ENCODE results near the gene ALS2CL. TPM values are rescaled to one million over a fixed set of nuclear protein-coding genes. Genes with fewer than 3 reads are reported as not detected.
A peak's percentile ranks its signal among the peaks of the same experiment; 100 is the strongest.

The ALS2CL gene
- total RNA-seq, 1 experiment from 2014 or later, result 11.2 TPM

- no peaks in the 10 kb centered on the region for H3K27me3 ChIP-seq (replicated peaks; ENCODE audit: control insufficient read depth, insufficient read depth, low read length)
- no peak overlapping the region for H3K4me3 ChIP-seq (ENCODE audit: low read depth, low read length)
- ChIA-PET CTCF (interaction anchor here (0.7 kb wide), 1 partner anchor 14 kb away, joined by 3 read pairs; no protein-coding TSS in a partner anchor), POLR2A (no interaction called here)
- peaks cover 8% of the 10 kb centered on the region for H3K9me3 ChIP-seq
- TF ChIP-seq CTCF (IDR thresholded peaks at IDR 0.05; ENCODE audit: insufficient read depth in 1 of 2, low read depth in 1 of 2, low read length in 1 of 2, severe bottlenecking in 1 of 2, unreplicated experiment in 1 of 2), result no peak
- no peak overlapping the region for H3K4me3 Mint-ChIP-seq (ENCODE audit: unreplicated experiment)
- H3K27me3 Mint-ChIP-seq (ENCODE audit: insufficient read depth, unreplicated experiment), result no peaks in the 10 kb centered on the region
- no peaks in the 10 kb centered on the region for H3K36me3 ChIP-seq (ENCODE audit: control insufficient read depth, insufficient read depth, low read length)
- H3K27ac Mint-ChIP-seq (ENCODE audit: unreplicated experiment), result no peak overlapping the region
- H3K4me1 Mint-ChIP-seq (ENCODE audit: low read depth, unreplicated experiment), result no peaks in the 10 kb centered on the region
- H3K9me3 Mint-ChIP-seq (ENCODE audit: unreplicated experiment), result peaks cover 11% of the 10 kb centered on the region
- no peaks in the 10 kb centered on the region for H3K36me3 Mint-ChIP-seq (ENCODE audit: insufficient read depth, unreplicated experiment)
- intact Hi-C loops (cut with micrococcal nuclease; ENCODE audit: unreplicated experiment), result no loop called here
- no TSS peak for BruUV-seq (replicated peaks)
- no peaks in the 10 kb centered on the region for H3K4me1 ChIP-seq
- DNase-seq, result no peak
Measured at GRCh38 chr3:46639221-46639620, 54.3 kb downstream of the ALS2CL start.

- 0 out of 2 replicates have a peak, but pooled peaks cover 6% of the 10 kb centered on the region for H3K4me1 ChIP-seq
- no TSS peak for BruUV-seq (replicated peaks)
- ChIA-PET CTCF (no interaction called here), POLR2A (no interaction called here)
- Mint-ChIP-seq H3K27me3 (ENCODE audit: insufficient read depth, unreplicated experiment) (no peaks in the 10 kb centered on the region), H3K4me3 (ENCODE audit: unreplicated experiment) (no peak overlapping the region), H3K27ac (ENCODE audit: unreplicated experiment) (no peak overlapping the region), H3K9me3 (ENCODE audit: unreplicated experiment) (no peaks in the 10 kb centered on the region), H3K4me1 (ENCODE audit: low read depth, unreplicated experiment) (no peaks in the 10 kb centered on the region), H3K36me3 (ENCODE audit: insufficient read depth, unreplicated experiment) (no peaks in the 10 kb centered on the region)
- no peaks in the 10 kb centered on the region for H3K27me3 ChIP-seq (replicated peaks; ENCODE audit: control insufficient read depth, insufficient read depth, low read length)
- DNase-seq, result no peak
- TF ChIP-seq CTCF (IDR thresholded peaks at IDR 0.05; ENCODE audit: insufficient read depth in 1 of 2, low read depth in 1 of 2, low read length in 1 of 2, severe bottlenecking in 1 of 2, unreplicated experiment in 1 of 2), result no peak
- H3K9me3 ChIP-seq, result no peaks in the 10 kb centered on the region; the same call in 1 of the 2 replicates
- H3K4me3 ChIP-seq (ENCODE audit: low read depth, low read length), result no peak overlapping the region
- intact Hi-C loops (cut with micrococcal nuclease; ENCODE audit: unreplicated experiment), result no loop called here
- H3K36me3 ChIP-seq (ENCODE audit: control insufficient read depth, insufficient read depth, low read length), result no peaks in the 10 kb centered on the region
Measured at GRCh38 chr3:46634856-46635255, 58.6 kb downstream of the ALS2CL start.

GRCh38 chr3:46632792-46633191, 60.7 kb downstream of the ALS2CL start:
- TF ChIP-seq CTCF (IDR thresholded peaks at IDR 0.05; ENCODE audit: insufficient read depth in 1 of 2, low read depth in 1 of 2, low read length in 1 of 2, severe bottlenecking in 1 of 2, unreplicated experiment in 1 of 2), result no peak
- ChIA-PET CTCF (no interaction called here), POLR2A (interaction anchor here (0.5 to 0.8 kb wide), 2 partner anchors 75 to 791 kb away, joined by 3 read pairs; no protein-coding TSS in a partner anchor)
- Mint-ChIP-seq H3K27me3 (ENCODE audit: insufficient read depth, unreplicated experiment) (no peaks in the 10 kb centered on the region), H3K36me3 (ENCODE audit: insufficient read depth, unreplicated experiment) (no peaks in the 10 kb centered on the region), H3K27ac (ENCODE audit: unreplicated experiment) (no peak overlapping the region), H3K4me1 (ENCODE audit: low read depth, unreplicated experiment) (no peaks in the 10 kb centered on the region), H3K9me3 (ENCODE audit: unreplicated experiment) (no peaks in the 10 kb centered on the region), H3K4me3 (ENCODE audit: unreplicated experiment) (no peak overlapping the region)
- Histone ChIP-seq H3K4me1 (0 out of 2 replicates have a peak, but pooled peaks cover 6% of the 10 kb centered on the region), H3K9me3 (no peaks in the 10 kb centered on the region; the same call in 1 of the 2 replicates), H3K4me3 (ENCODE audit: low read depth, low read length) (no peak overlapping the region), H3K27me3 (replicated peaks; ENCODE audit: control insufficient read depth, insufficient read depth, low read length) (no peaks in the 10 kb centered on the region), H3K36me3 (ENCODE audit: control insufficient read depth, insufficient read depth, low read length) (no peaks in the 10 kb centered on the region)
- intact Hi-C loops (cut with micrococcal nuclease; ENCODE audit: unreplicated experiment), result no loop called here
- DNase-seq, result peak; percentile 41 to 43
- no TSS peak for BruUV-seq (replicated peaks)

All from Caco-2 (cell line).